ENCODE data around the gene NR3C1.

NR3C1 gene

DNA sequence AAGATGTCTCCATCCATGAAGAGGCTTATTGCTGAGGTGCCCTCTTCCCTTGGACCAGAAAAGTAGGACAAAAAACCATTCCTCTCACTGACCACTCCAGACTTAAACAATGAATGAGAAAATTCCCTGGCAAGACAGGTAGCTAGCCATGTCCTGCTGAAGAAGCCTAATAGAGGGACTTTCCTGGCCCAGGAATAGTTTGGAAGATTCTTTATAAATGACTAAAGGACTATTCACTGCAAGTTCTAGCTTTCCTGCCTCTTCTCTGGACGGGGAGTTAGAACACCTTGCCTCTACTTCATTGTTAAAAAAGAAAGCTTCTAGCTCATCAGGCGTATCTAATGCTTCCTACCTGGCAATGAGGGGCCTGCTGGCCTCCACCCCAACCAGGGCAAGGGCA lies 153.6 kb downstream of the NR3C1 start:
- DNase-seq = no peak

DNA sequence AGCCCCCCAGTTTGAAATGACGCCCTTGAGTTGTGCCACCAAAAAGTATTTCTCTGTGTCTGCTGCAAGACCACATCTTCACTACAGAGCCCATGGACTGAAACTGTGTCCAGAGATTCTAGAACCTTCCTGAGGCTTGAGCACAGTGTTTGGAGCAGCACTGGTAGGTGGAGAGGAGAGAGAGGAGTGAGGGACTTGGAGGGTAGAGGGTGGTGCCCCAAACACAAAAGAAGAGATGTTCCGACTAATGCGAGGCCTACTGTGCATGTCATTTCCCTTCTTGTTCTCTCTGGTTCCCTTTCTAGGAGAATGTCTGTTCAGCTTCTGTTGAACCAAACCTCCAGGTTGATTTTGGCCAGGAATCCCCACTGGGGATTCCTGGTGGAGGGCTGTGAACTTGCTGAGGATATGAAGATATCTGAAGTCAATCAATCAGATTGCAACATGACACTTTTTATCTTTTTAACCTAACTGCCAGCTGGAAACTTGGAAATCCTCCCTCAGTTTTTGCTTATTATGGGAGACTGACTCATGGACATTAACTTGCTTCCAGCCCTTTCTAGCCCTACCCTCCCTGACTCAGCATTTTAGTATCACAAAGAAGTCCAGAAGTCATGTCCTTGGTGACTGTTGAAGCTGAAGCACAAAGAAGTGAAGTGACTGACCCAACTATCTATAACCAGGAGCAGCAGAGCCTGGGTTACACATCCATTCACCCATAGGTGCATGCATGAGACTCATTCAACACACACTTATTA lies 154.5 kb downstream of the NR3C1 start:
- DNase-seq = no peak

DNA sequence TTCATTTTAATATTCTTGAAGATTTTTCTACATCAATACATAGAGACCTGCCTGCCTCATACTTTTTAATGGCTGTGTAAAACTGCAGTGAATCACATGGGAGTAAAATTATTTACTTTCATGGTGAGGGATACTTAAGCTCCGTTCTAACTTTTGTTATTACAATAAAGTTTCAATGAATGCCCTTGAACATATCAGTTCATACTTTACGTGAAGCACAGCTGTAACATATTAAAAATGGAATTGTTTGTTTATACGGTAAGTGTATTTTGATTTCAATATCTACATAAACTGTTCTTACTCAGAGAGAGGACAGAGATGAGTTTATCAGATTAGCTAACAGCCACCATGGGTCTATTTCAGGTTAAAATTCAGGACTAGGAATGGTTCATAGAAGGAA lies 155.1 kb downstream of the NR3C1 start:
- no peak for DNase-seq

DNA sequence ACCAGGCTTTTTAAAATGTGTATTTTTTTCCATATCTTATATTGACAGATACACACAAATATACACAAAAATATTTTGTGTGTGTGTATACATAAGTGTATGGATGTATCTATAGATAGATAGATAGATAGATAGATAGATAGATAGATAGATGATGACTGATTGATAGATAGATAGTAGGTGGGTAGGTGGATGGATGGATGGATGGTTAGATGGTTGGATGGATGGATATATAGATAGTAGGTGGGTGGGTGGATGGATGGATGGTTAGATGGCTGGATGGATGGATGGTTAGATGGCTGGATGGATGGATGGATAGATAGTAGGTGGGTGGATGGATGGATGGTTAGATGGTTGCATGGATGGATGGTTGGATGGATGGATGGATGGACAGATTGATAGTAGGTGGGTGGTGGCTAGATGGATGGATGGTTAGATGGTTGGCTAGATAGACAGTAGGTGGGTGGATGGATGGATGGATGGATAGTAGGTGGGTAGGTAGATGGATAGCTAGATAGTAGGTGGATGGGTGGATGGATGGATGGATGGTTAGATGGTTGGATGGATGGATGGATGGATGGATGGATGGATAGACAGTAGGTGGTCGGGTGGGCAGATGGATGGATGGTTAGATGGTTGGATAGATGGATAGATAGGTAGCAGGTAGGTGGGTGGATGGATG lies 156.2 kb downstream of the NR3C1 start:
- no peak for DNase-seq

DNA sequence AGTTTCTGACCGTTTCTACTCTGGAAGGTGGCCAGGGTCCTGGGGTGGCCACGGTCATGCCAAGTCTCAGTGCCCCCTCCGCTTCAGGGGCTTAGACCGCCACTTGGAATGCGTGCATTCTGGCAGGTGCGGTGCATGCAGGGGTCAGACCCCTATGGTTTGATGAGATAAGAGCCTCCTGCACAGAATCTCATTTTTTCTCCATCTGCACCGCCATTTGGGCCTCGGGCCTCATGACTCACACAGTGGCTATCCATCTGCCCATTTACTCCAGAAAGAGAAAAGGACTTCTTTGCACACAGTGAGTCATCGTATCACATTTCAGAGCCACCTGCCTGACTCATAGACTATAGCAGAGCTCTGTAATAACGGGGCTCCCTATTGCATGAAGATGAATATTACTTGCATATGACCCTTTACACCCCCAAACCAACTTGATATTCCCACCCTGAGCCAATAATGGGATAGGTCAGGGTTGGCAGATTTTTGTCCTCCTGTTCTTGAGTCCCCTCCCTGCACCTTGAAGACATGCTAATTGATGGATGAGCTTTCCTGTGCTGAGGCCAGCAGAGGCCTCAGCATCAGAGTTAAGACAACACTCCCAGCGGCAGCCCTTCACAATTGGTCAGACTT lies 157.4 kb downstream of the NR3C1 start:
- no peak for DNase-seq

DNA sequence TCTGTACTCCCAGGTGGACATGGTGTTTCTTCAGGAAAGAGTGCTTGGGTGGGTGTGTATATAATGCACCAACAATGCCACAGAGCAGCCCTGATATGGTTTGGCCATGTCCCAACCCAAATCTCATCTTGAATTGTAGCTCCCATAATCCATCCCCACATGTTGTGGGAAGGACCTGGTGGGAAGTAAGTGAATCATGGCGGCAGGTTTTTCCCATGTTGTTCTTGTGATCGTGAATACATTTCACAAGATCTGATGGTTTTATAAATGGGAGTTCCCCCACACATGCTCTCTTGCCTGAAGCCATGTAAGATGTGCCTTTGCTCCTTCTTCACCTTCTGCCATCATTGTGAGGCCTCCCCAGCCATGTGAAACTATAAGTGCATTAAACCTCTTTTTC lies 158.5 kb downstream of the NR3C1 start:
- no peak for DNase-seq

DNA sequence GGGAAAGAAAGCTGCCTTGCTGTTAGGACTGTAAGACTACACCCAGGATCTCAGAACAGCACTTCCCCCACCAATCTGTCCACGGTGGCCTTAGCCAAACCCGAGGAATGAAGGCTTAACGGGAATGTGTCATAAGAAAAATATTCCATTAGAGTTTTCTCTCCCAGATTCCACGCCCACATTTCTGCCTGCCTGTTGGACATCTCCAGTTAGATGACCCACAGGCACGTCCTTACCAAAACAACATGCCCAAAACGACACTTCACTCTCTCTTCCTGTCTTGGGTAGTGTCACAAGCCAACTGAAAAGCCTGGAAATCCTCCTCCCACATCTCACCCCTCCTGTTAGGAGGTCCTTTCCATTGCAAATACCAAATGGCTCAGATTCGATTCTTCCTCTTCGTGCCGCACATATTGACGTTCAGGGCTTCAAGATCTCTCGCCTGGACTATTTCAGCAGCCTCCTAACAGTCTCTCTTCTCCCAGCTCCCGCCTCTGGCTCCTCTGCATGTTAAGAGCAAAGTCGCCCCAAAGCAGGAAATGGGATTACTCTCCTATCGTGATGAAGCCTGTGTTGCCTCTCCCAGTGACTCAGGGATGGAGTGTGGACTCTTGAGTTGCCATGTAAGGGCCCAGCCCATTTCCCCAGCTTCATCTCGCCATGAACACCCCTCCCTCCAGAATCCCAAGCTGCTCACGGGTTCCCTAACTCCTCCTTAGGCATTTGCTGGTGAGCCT lies 159.3 kb downstream of the NR3C1 start:
- no peak for DNase-seq

DNA sequence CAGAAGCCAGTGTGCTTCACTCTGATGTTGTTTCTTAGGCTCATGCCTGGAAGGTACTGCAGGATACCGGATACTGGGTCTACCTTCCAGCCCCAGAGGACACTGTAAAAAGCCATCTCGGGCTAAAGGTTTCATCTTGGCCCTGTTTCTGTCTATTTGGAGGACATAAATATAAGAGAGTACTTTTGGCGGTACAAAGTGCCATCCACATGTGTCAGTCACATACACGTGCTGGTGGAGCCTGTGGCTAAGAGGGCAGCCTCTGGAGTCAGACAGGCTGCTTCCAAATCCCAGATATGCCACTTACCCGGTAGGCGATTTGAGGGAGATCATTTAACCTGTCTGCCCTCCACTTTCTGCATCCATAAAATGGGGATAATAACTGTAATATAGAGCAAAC lies 160.4 kb downstream of the NR3C1 start:
- no peak for DNase-seq

DNA sequence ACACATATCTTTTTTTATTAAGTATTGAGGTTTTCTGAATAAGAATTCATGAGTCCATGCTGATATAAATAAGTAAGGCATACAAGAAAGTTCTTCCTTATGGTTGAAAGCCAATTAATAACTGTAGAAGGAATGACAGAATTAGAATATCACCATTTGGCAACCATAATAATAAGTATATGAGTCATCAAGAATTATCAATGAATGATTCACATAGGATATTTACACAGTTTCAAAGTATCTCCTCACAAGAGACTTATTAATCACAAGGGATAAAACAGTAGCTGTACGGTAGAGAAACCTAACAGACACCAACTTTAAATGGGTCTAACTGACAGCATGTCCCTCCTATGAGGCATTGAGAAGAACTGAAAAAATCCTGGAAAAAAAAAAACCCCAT lies 161.6 kb downstream of the NR3C1 start:
- DNase-seq = no peak

DNA sequence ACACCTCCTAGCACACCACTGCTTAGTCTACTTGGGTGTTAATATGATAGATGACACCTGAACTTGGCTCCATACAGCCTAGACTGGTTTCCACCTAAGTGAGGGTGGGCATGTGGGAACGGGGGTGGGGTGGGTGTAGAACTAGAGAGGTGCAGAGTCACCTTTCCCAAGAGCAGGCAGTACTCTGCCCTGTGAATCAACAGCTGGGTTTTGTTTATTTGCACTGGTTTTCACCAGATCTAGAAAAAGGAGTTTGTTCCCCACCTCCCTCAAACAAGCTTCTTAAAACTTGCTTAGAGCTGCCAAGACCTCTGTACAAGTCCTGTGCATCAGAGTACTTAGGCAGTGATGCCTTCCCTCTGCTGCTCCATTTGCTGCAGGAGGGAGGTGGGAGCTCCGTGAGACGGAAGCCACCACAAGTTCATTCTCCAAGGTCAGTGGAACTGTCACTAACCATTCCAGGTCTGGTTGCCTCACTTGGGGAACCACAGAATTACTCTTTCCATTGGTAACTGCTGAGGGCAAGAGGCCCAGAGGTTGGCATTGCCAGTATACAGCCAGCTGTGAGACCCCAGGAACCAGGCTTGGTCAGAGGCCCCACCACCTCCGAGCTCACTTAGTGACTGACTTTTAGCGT lies 163.5 kb downstream of the NR3C1 start:
- no peak for DNase-seq

DNA sequence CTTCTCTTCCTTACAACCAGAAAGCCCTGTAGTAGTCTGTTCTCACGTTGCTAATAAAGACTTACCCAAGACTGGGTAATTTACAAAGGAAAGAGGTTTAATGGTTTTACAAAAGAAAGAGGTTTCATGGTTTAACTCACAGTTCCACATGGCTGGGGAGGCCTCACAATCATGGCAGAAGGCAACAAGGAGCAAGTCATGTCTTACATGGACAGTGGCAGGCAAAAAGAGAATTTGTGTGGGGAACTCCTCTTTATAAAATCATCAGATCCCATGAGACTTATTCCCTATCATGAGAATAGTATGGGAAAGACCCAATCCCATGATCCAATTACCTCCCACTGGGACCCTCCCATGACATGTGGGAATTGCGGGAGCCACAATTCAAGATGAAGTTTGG lies 164.9 kb downstream of the NR3C1 start:
- no peak for DNase-seq

DNA sequence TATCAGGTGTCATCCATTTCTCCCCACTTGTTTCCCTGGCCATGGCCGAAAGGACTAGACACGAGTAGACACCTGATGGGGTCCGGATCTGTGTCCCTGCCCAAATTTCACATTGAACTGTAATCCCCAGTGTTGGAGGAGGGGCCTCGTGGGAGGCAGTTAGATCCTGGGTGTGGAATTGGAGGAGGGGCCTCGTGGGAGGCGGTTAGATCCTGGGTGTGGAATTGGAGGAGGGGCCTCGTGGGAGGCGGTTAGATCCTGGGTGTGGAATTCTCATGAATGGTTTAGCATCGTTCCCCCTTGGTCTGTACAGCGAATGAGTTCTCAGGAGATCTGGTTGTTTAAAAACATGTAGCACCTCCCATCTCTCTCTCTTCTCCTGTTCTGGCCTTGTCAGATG lies 165.8 kb downstream of the NR3C1 start:
- DNase-seq = no peak

DNA sequence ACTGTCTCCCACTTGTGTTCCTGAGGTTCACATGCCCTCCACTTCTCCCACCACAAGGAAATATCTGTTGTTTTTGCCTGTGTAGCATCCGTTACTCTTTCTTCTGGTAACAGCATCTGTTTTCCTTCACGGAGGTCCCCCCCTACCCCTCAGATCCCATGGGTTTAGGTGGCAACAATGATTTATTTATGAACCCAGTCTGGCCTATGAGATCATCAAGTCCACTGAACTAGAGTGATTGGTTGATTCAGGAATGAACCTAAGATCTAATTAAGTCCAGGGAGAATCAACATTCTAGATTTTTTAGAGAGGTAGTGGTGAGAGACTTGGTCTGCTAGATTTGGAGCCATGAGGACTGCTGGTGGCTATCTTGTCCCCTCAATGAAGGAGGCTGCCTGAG lies 166.8 kb downstream of the NR3C1 start:
- DNase-seq = no peak

DNA sequence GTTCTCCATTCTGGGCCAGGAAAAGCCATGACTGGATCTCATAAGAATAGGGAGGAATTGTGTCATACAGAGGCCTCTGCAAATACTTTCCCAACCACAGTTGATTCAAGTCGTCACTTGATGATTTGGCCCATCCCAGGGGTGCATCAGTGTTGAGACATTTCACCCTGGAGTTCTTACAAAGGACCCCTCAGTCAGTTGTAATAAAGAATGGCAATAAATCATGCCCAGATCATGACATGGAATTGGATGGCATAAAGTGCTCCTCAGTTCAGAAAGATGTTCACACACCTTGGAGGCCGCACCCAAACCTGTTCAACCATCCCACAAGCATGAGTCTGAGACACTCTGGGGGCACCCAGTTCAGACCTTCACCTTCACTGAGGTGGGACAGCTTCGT lies 168.1 kb downstream of the NR3C1 start:
- no peak for DNase-seq

DNA sequence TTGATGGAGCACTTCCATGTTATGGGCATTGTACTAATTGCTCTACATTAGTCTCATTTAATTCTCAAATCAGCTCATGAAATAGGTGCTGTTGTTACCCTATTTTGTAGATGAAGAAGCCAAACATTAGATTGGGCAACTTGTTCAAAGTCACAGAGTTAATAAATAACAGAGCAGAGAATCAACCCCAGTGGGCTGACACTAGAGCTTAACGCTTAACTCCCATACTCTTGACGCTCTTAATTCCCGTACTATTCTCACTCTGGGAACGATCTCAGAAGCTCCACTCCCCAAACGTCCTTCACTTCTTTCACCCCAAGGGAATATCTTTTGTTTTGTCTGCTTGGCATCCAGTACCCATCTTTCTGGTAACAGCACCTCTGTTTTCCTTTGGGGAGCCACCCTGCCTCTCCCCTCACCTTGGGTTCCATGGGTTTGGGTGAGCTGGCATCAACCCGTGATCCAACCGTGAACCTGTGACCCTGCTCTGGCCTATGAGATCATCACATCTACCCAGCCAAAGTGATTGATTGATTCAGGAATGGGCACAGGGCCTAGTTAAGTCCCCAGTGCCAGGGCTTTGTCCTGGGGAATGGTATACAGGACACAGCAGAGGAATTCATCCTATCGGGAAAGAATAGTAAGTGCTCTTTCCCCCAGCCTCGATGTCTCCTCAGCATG lies 169.2 kb downstream of the NR3C1 start:
- DNase-seq = no peak

DNA sequence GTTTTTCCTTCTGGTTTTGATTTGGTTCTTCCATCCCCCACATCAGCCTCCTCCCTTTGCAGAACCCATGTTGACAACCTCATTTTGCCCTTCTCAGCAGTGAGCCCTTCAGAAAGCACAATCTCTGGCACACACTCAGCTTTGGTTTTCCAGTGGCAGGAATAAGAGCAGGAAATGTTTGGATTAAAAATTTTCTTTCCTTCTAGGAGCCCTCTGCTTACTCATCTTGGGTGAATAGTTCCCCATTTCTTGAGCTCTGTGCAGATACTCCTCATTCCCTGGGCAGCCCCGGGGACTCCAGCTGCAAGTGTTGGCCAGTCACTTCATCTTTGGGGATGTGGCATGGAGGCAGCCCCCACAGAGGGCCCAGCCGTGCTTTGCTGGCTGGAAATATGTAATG lies 170.5 kb downstream of the NR3C1 start:
- no peak for DNase-seq

DNA sequence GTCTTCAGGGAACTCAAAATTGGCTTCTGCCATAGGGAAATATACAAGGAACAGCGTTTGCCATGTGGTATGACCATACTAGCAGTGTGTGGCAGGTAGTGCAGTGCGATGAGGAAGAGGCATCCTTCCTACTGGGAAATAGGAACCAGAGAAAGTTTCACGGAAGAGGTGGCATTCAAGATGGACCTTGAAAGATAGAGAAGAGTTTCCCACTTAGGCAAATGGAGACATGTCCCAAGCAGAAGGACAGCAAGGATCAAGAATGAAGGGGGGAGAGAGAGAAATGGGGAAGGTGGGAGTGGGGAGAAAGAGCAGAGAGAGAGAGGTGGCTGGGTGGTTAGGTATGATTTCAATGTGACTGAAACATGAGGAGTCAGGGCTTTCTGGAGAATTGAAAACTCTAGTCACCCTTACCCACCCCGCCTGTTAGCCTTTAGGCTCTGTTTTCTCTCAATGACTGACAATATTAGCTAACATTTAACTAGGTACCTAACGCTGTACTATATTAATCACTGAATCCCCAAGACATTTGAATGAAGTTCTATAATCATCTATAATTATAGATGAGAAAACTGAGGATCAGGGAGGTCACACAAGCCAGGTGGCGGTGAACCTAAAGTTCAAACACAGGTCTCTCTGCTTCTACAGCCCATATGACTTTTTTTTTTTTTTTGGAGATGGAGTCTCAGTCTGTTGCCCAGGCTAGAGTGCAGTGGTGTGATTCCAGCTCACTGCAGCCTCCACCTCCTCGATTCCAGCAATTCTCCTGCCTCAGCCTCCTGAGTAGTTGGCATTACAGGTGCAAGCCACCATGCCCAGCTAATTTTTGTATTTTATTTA lies 171.3 kb downstream of the NR3C1 start:
- no peak for DNase-seq

DNA sequence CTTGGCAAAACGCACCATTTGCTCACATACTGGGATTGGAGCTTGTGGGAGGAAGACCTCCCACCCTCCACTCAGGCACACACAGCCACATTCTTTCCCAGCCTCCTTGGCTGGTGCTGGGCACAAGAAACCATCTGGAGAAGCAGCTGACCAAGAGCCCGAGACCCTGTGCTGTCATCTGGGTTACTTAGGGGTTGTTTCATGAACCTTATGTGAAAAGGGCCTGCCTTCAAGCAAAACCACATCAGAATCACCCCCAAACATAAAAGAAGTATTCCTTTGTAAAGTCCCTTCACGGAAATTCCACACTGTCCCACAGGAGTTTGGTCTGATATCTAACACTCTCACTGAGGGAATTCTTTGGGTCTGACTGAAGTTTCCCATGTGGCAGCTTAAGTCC lies 172.1 kb downstream of the NR3C1 start:
- no peak for DNase-seq

DNA sequence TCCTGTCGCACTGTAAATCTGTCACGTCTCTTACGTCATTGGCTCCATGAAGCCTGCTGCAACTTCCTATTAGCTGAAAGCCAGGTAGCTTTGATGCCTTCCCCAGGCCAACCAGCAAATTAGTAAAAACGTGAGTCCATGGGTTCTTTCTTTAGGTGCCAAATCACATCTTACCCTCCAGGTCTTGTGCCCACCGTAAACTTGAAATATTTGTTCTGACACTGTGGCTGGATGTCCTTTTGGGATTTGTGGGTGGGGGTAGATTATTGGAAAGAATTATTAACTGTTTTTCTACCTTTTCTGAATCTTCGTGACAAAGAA lies 172.8 kb downstream of the NR3C1 start:
- no peak for DNase-seq

DNA sequence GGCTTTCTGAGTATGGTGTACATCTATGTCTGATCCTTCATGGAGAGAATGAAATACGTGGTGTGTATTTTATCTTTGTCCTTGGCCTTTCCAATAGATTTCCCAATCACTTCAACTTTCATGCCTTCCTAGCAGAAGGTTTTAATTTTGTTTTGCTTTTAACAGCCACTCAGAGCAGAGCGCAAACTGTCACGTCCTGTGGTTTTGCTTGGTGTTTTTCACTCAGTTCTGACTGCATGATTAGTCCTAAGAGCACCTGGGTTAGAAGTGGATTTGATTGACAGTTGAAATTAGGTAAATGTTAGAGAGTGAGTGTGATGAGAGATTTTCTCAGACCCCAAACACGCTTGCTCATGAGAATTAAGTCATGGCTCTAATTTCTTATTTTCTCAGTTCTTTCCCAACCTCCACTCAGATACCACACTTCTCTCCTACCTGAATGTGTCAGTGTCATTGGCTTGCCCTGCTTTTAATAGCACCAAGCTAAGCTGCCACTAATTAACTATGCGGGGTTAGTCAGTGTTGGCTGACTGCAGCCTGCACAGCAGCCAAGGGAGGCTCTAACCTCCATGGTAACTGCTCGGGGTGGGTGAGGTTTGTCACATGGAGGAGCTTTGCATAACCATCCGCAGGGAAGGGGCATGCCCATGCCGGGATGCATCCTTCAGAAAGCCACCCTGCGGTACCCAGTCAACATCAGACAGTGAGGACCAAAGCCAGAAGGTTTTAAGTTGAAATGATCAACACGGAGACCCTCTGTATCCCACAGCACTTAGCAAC lies 173.4 kb downstream of the NR3C1 start:
- DNase-seq = no peak

DNA sequence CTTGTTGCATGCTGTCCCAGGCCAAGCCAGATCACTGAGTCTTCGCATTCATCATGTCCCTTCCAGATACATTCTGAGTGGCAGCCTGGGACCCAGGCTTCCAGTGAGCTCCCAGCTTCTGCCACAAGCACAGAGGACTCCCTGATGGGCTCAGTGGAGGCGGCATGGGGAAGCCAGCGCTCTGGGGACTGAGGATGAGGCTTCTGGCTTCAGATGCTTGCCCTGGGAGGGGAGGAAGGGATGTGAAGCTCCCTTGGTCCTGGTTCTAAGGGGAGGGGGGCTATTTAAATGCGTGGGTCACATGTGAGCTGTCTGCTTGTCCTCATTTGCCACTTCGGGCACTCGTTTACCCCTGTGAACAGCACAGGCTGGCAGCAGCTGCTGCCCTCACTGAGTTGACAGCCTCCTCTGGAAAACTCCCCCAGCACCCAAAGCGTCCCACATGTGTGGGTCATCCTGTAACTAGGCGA lies 174.0 kb downstream of the NR3C1 start:
- DNase-seq = no peak

All from stimulated activated CD4-positive, alpha-beta T cell treated with anti-CD3 and anti-CD28 coated beads, Interleukin-4, amount 100 ng/mL, for 4 hours (primary cell).